ENCODE results near the gene BRF1.

The BRF1 gene

GRCh38 chr14:105258846-105259245 lies 42.0 kb downstream of the BRF1 start:
- TF ChIP-seq, protein P1, sequence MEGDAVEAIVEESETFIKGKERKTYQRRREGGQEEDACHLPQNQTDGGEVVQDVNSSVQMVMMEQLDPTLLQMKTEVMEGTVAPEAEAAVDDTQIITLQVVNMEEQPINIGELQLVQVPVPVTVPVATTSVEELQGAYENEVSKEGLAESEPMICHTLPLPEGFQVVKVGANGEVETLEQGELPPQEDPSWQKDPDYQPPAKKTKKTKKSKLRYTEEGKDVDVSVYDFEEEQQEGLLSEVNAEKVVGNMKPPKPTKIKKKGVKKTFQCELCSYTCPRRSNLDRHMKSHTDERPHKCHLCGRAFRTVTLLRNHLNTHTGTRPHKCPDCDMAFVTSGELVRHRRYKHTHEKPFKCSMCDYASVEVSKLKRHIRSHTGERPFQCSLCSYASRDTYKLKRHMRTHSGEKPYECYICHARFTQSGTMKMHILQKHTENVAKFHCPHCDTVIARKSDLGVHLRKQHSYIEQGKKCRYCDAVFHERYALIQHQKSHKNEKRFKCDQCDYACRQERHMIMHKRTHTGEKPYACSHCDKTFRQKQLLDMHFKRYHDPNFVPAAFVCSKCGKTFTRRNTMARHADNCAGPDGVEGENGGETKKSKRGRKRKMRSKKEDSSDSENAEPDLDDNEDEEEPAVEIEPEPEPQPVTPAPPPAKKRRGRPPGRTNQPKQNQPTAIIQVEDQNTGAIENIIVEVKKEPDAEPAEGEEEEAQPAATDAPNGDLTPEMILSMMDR (conservative IDR thresholded peaks at IDR 0.05; ENCODE audit: control insufficient read depth, insufficient read depth, low read depth, low read length): no peak
- H3K4me3 ChIP-seq (ENCODE audit: control insufficient read depth, low read depth, low read length): no peak overlapping the region
- no peak for DNase-seq (ENCODE audit: low read depth)

GRCh38 chr14:105257464-105257863 lies 43.3 kb downstream of the BRF1 start:
- H3K4me3 ChIP-seq (ENCODE audit: control insufficient read depth, low read depth, low read length): no peak overlapping the region
- TF ChIP-seq, protein P1 (conservative IDR thresholded peaks at IDR 0.05; ENCODE audit: control insufficient read depth, insufficient read depth, low read depth, low read length): no peak
- no peak for DNase-seq (ENCODE audit: low read depth)

- no peak overlapping the region for H3K4me3 ChIP-seq (ENCODE audit: control insufficient read depth, low read depth, low read length)
- DNase-seq (ENCODE audit: low read depth): no peak
- TF ChIP-seq, protein P1 (conservative IDR thresholded peaks at IDR 0.05; ENCODE audit: control insufficient read depth, insufficient read depth, low read depth, low read length): no peak
Measured at GRCh38 chr14:105256292-105256960, 44.4 kb downstream of the BRF1 start.

DNA sequence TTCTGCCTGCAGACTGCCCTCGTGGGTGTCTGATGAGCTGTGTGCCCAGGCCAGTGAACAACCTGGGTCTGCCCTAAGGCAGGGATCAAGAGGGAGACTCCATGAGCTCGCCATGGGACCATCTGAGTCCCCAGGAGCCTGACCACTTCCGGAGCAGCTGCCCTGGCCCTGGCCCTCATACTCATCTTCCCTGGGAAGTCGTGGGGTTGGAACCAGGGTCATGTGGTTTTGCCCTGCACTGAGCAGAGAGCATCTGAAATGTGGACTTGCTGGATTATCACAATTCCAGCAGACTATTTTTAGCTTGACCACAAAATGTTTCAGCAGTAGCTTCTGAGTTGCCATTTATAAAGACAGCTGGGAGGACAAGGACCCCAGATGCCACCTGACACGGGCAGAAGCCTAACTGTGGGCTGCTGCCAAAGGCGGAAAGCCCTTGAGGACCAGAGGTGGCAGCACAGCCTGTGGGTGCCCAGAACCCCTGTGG lies 45.7 kb downstream of the BRF1 start:
- no peak overlapping the region for H3K4me3 ChIP-seq (ENCODE audit: control insufficient read depth, low read depth, low read length)
- DNase-seq (ENCODE audit: low read depth): peak; percentile 43
- TF ChIP-seq, protein P1 (conservative IDR thresholded peaks at IDR 0.05; ENCODE audit: control insufficient read depth, insufficient read depth, low read depth, low read length): no peak

DNA sequence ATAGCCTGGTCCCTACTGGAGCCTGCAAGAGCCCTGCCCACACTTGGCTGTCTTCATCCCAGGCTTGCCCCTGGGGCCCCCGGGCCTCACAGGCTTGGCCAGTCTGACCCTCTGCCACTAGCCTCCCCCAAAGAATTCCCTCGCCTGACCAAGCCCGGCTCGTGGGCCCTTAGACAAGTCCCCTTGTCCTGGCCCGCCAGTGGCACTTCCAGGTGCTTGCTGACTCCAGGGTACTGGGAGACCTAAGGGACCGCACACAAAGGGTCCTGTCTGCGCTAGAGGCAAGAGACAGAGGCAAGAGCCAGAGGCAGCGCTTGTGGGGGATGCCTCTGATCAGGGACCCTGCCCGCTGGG lies 47.5 kb downstream of the BRF1 start:
- no peak overlapping the region for H3K4me3 ChIP-seq (ENCODE audit: control insufficient read depth, low read depth, low read length)

GRCh38 chr14:105252552-105253328 lies 48.1 kb downstream of the BRF1 start:
- no peak for DNase-seq (ENCODE audit: low read depth)
- TF ChIP-seq, protein P1 (conservative IDR thresholded peaks at IDR 0.05; ENCODE audit: control insufficient read depth, insufficient read depth, low read depth, low read length): no peak
- no peak overlapping the region for H3K4me3 ChIP-seq (ENCODE audit: control insufficient read depth, low read depth, low read length)

More for the DNA sequence above, 47.5 kb downstream of the BRF1 start:
- TF ChIP-seq, protein P1 (conservative IDR thresholded peaks at IDR 0.05; ENCODE audit: control insufficient read depth, insufficient read depth, low read depth, low read length): no peak
- no peak for DNase-seq (ENCODE audit: low read depth)

Measured in fibroblast of mammary gland (primary cell).